CMK (cell line): ENCODE results near the gene CYB5A.

ENCODE experiments used
- DNase-seq: peaks from one replicate; pipeline ENCODE4 v3.0.0-alpha.2; 2010; ENCODE audit warnings: low read depth

The CYB5A gene

GRCh38 chr18:74204526-74205152 lies 87.1 kb downstream of the CYB5A start:
- DNase-seq: no peak

- no peak for DNase-seq
Observed at GRCh38 chr18:74203811-74204210, 88.0 kb downstream of the CYB5A start.
